Parathyroid adenoma (tissue), 2 donors: ENCODE data around the gene KRTAP10-9.
"Not testable (repeated sequence)": the region's sequence is repeated elsewhere in the genome, so short reads cannot be mapped to it uniquely, and the experiment has no call there.

Experiments
- H2AFZ ChIP-seq: fragments of 300-600 bp; sonication (generic); one replicate; pipeline ENCODE4 v1.7.0; 2017; ENCODE audit warnings: antibody characterized with exemption, mild to moderate bottlenecking
- H3K27ac ChIP-seq: fragments of 300-600 bp; sonication (generic); one replicate; pipeline ENCODE4 v1.7.0; 2017
- H3K27me3 ChIP-seq: fragments of 300-600 bp; sonication (generic); one replicate; pipeline ENCODE4 v1.7.0; 2017; ENCODE audit warnings: low read length; ENCODE audit not compliant: control insufficient read depth, insufficient read depth
- H3K36me3 ChIP-seq: fragments of 300-600 bp; sonication (generic); one replicate; pipeline ENCODE4 v1.7.0; 2017; ENCODE audit warnings: low read length; ENCODE audit not compliant: control insufficient read depth, insufficient read depth
- H3K4me1 ChIP-seq: fragments of 300-600 bp; sonication (generic); one replicate; pipeline ENCODE4 v1.7.0; 2017; ENCODE audit warnings: control low read depth
- H3K4me2 ChIP-seq: fragments of 300-600 bp; sonication (generic); one replicate; pipeline ENCODE4 v1.7.0; 2017; ENCODE audit warnings: low read length
- H3K4me3 ChIP-seq: fragments of 300-600 bp; sonication (generic); one replicate; pipeline ENCODE4 v1.7.0; 2017; ENCODE audit warnings: low read depth, low read length
- H3K79me2 ChIP-seq: fragments of 300-600 bp; sonication (generic); one replicate; pipeline ENCODE4 v1.7.0; 2017; ENCODE audit warnings: control low read depth
- H3K9ac ChIP-seq: fragments of 300-600 bp; sonication (generic); one replicate; pipeline ENCODE4 v1.7.0; 2017; ENCODE audit warnings: mild to moderate bottlenecking
- H3K9me3 ChIP-seq: fragments of 300-600 bp; sonication (generic); one replicate; pipeline ENCODE4 v1.7.0; 2017; ENCODE audit warnings: low read length; ENCODE audit not compliant: control insufficient read depth
- TF ChIP-seq, protein P1 (sequence below): fragments of 300-600 bp; sonication (generic); IDR thresholded peaks from one replicate; pipeline ENCODE4 v1.7.0; 2017; ENCODE audit warnings: antibody characterized with exemption, mild to moderate bottlenecking
- donor health status: primary hyperparathyroidism.

KRTAP10-9 gene

GRCh38 chr21:44596068-44596725 is 30.7 kb upstream of the KRTAP10-9 start:
- H3K36me3 ChIP-seq, result no peaks in the 10 kb centered on the region
- no peaks in the 10 kb centered on the region for H3K4me1 ChIP-seq
- H3K9me3 ChIP-seq, result no peaks in the 10 kb centered on the region
- H3K9ac ChIP-seq, result no peak overlapping the region
- H2AFZ ChIP-seq, result no peak overlapping the region
- H3K4me2 ChIP-seq, result no peak overlapping the region
- no peaks in the 10 kb centered on the region for H3K27me3 ChIP-seq
- no peak overlapping the region for H3K4me3 ChIP-seq
- TF ChIP-seq, protein P1, sequence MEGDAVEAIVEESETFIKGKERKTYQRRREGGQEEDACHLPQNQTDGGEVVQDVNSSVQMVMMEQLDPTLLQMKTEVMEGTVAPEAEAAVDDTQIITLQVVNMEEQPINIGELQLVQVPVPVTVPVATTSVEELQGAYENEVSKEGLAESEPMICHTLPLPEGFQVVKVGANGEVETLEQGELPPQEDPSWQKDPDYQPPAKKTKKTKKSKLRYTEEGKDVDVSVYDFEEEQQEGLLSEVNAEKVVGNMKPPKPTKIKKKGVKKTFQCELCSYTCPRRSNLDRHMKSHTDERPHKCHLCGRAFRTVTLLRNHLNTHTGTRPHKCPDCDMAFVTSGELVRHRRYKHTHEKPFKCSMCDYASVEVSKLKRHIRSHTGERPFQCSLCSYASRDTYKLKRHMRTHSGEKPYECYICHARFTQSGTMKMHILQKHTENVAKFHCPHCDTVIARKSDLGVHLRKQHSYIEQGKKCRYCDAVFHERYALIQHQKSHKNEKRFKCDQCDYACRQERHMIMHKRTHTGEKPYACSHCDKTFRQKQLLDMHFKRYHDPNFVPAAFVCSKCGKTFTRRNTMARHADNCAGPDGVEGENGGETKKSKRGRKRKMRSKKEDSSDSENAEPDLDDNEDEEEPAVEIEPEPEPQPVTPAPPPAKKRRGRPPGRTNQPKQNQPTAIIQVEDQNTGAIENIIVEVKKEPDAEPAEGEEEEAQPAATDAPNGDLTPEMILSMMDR, result no peak
- no peak overlapping the region for H3K27ac ChIP-seq
- H3K79me2 ChIP-seq, result no peaks in the 10 kb centered on the region

DNA sequence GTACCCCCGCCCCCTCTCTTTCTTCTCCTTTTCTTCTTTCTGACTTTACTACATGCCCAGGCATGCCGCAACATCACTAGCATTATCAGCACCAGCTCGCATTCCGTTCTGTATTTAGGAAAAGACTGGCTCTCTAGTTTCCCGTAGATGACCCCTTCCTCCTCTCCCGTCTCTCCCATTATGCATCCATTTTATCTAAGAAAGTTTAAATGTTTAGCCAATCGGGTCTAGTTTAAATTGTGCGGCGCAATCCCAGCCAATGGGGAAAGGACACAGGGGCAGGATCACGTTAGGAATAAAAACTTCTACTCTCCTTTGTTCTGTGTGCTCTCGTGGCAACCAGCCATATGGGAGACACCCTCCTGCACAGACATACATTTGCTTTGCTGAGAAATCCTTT is 28.8 kb upstream of the KRTAP10-9 start:
- H3K4me2 ChIP-seq, result no peak overlapping the region
- no peak overlapping the region for H3K27ac ChIP-seq
- H3K27me3 ChIP-seq, result no peaks in the 10 kb centered on the region
- no peaks in the 10 kb centered on the region for H3K4me1 ChIP-seq
- no peaks in the 10 kb centered on the region for H3K9me3 ChIP-seq
- no peak overlapping the region for H3K4me3 ChIP-seq
- TF ChIP-seq, protein P1, result no peak
- H2AFZ ChIP-seq, result no peak overlapping the region
- H3K79me2 ChIP-seq, result no peaks in the 10 kb centered on the region
- no peak overlapping the region for H3K9ac ChIP-seq
- no peaks in the 10 kb centered on the region for H3K36me3 ChIP-seq

DNA sequence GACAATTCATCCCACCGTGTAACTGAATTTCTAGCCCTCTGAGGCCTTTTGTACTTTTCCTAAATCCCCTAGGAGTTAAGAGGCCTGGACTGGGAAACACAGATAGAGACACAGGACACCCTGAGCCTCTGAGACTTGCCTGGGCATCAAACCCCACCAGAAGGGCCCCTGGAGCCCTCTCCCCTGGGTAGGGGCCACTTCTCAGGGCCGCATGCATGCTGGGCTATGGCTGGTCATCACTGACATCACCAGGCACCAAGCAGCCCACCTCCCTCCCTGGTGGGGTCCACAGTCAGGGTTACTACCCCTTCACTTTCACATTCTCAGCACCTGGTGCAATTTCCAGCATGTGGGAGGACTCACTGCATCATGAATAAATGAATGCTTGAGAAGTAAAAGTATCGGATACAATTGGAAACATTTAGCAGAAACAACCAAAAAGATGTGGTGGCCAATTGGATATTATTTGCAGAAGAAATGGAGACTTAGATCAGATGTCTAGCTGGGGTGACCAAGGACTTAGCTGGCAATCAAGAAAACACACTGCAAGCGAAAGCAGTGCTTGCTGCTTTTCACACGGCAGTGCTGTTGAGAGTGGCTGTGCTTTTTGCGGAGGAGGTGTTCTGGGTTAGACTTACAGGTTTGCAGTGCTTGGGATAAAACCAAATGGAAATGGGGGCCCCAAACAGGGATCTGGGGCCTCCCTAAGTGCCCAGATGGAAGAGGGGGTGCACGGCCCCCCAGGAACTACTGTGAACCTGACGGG is 27.4 kb upstream of the KRTAP10-9 start:
- Histone ChIP-seq H3K36me3 (no peaks in the 10 kb centered on the region), H3K27ac (no peak overlapping the region), H3K4me1 (no peaks in the 10 kb centered on the region), H3K79me2 (no peaks in the 10 kb centered on the region), H2AFZ (no peak overlapping the region), H3K9ac (no peak overlapping the region), H3K4me3 (no peak overlapping the region), H3K4me2 (no peak overlapping the region), H3K9me3 (no peaks in the 10 kb centered on the region), H3K27me3 (no peaks in the 10 kb centered on the region)
- TF ChIP-seq, protein P1, result no peak

- not testable (repeated sequence) for H3K79me2 ChIP-seq, H3K27ac ChIP-seq, H3K4me3 ChIP-seq, H3K27me3 ChIP-seq, H3K36me3 ChIP-seq, H3K9ac ChIP-seq, H3K9me3 ChIP-seq, H3K4me1 ChIP-seq, H3K4me2 ChIP-seq, H2AFZ ChIP-seq
These were observed 26.5 kb upstream of the KRTAP10-9 start, which contains the start of gene KRTAP10-7 for GRCh38 chr21:44600118-44600978. Gene KRTAP10-7, plus strand, starts transcription at chr21:44600597. Its CDS starts 25 bp downstream, at chr21:44600622.

DNA sequence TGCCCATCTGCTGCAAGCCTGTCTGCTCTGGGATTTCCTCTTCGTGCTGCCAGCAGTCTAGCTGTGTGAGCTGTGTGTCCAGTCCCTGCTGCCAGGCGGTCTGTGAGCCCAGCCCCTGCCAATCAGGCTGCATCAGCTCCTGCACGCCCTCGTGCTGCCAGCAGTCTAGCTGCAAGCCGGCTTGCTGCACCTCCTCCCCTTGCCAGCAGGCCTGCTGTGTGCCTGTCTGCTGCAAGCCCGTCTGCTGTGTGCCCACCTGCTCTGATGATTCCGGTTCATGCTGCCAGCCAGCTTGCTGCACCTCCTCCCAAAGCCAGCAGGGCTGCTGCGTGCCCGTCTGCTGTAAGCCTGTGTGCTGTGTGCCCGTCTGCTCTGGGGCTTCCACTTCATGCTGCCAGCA is 25.8 kb upstream of the KRTAP10-9 start:
- H3K27ac ChIP-seq, H3K9me3 ChIP-seq, H3K4me2 ChIP-seq, H3K4me3 ChIP-seq, H3K79me2 ChIP-seq, H3K27me3 ChIP-seq, H3K9ac ChIP-seq, H3K4me1 ChIP-seq, H2AFZ ChIP-seq, H3K36me3 ChIP-seq: not testable (repeated sequence)
